ENCODE data around the gene ACTN3.
"Not testable (repeated sequence)": the region's sequence is repeated elsewhere in the genome, so short reads cannot be mapped to it uniquely, and the experiment has no call there.

ACTN3 gene

GRCh38 chr11:66546368-66546965 lies at the start of gene ACTN3:
Gene ACTN3 (plus strand): TSS chr11:66546903. CDS start chr11:66546938, 35 bp downstream.
- DNase-seq, result no peak

- no peak for DNase-seq
Measured at GRCh38 chr11:66497206-66497605, 49.5 kb upstream of the ACTN3 start.

GRCh38 chr11:66498506-66498905 lies 48.2 kb upstream of the ACTN3 start:
- DNase-seq, result no peak

GRCh38 chr11:66505276-66505816 lies 41.4 kb upstream of the ACTN3 start:
- no peak for DNase-seq

GRCh38 chr11:66509131-66509561 lies 37.6 kb upstream of the ACTN3 start:
- no peak for DNase-seq

- DNase-seq, result peak; percentile 12
Measured at GRCh38 chr11:66510271-66510989, 36.3 kb upstream of the ACTN3 start, which contains the start of gene BBS1. Gene BBS1 (plus strand): TSS chr11:66510635. CDS start chr11:66510660, 25 bp downstream.

GRCh38 chr11:66510990-66511339 lies 35.7 kb upstream of the ACTN3 start:
- no peak for DNase-seq

- DNase-seq, result no peak
Measured at GRCh38 chr11:66523611-66524010, 23.1 kb upstream of the ACTN3 start.

- no peak for DNase-seq
Measured at GRCh38 chr11:66524304-66525040, 22.2 kb upstream of the ACTN3 start.

- DNase-seq, result no peak
Measured at GRCh38 chr11:66529069-66529468, 17.6 kb upstream of the ACTN3 start.

GRCh38 chr11:66529655-66530054 lies 17.0 kb upstream of the ACTN3 start:
- no peak for DNase-seq

GRCh38 chr11:66530927-66531709 lies 15.6 kb upstream of the ACTN3 start:
- no peak for DNase-seq

GRCh38 chr11:66531841-66532240 lies 14.9 kb upstream of the ACTN3 start:
- no peak for DNase-seq

- no peak for DNase-seq
Measured at GRCh38 chr11:66532784-66533183, 13.9 kb upstream of the ACTN3 start.

- DNase-seq, result no peak
Measured at GRCh38 chr11:66539170-66539869, 7.4 kb upstream of the ACTN3 start.

- DNase-seq, result no peak
Measured at GRCh38 chr11:66539870-66540213, 6.9 kb upstream of the ACTN3 start.

GRCh38 chr11:66540598-66540997 lies 6.1 kb upstream of the ACTN3 start:
- DNase-seq, result not testable (repeated sequence)

- DNase-seq, result no peak
Measured at GRCh38 chr11:66541892-66542291, 4.8 kb upstream of the ACTN3 start.

GRCh38 chr11:66542362-66542761 lies 4.3 kb upstream of the ACTN3 start:
- no peak for DNase-seq

GRCh38 chr11:66543263-66544107 lies 3.2 kb upstream of the ACTN3 start:
- DNase-seq, result no peak

GRCh38 chr11:66544952-66545351 lies 1.8 kb upstream of the ACTN3 start:
- DNase-seq, result not testable (repeated sequence)
